Breast epithelium (tissue), 3 donors: Measurements from ENCODE around the gene MRPS10.

Experiments used
- CTCF ChIP-seq, 3 donors: fragments of 450-650 bp; IDR thresholded peaks; one replicate each; pipeline ENCODE4 v1.5.1; 2016 to 2017; ENCODE audit warnings: antibody characterized with exemption in 3 of 3, mild to moderate bottlenecking in 3 of 3, moderate library complexity in 3 of 3
- POLR2A ChIP-seq: fragments of 450-650 bp; IDR thresholded peaks from one replicate; pipeline ENCODE4 v1.6.1; 2016; ENCODE audit warnings: antibody characterized with exemption, mild to moderate bottlenecking, moderate library complexity
- POLR2AphosphoS5 ChIP-seq, 3 donors: sonication (generic); formaldehyde crosslinking; IDR thresholded peaks; one replicate each; pipeline ENCODE4 v1.6.1; 2017; ENCODE audit warnings: antibody characterized with exemption in 3 of 3

GRCh38 chr6:42212442-42212841 is 5.2 kb downstream of the MRPS10 start:
- TF ChIP-seq CTCF (IDR thresholded peaks at IDR 0.05) (no peak), POLR2A (no peak), POLR2AphosphoS5 (IDR thresholded peaks at IDR 0.05) (no peak)
